Neural cell (in vitro differentiated cells): Measurements from ENCODE around the gene MAP3K5. TPM values are rescaled to one million over a fixed set of nuclear protein-coding genes. Genes with fewer than 3 reads are reported as not detected.

Experiments
- H2AFZ ChIP-seq: fragments of 200-600, 300-800 bp; sonication (generic), shearing (Covaris generic); 2 replicates; pipeline ENCODE4 v1.6.0; 2014; ENCODE audit warnings: low read depth, mild to moderate bottlenecking, antibody characterized with exemption, low read length, moderate library complexity
- H3F3A ChIP-seq: fragments of 200-600 bp; shearing (Covaris generic); 2 replicates; pipeline ENCODE4 v1.6.1; 2016; ENCODE audit warnings: mild to moderate bottlenecking, moderate library complexity, mixed read lengths, antibody characterized with exemption, low read length; ENCODE audit not compliant: insufficient read depth, poor library complexity, severe bottlenecking
- H3K27ac ChIP-seq: fragments of 200-600, 300-800 bp; sonication (generic), shearing (Covaris generic); 2 replicates; pipeline ENCODE4 v1.5.1; 2014; ENCODE audit warnings: mild to moderate bottlenecking, low read length, moderate library complexity
- H3K27me3 ChIP-seq: fragments of 300-800, 200-600 bp; sonication (generic), shearing (Covaris generic); 2 replicates; pipeline ENCODE4 v1.6.0; 2014; ENCODE audit warnings: mild to moderate bottlenecking, low read depth, low read length, moderate library complexity; ENCODE audit not compliant: insufficient read depth
- H3K36me3 ChIP-seq: fragments of 300-800, 200-600 bp; sonication (generic), shearing (Covaris generic); 2 replicates; pipeline ENCODE4 v1.5.1; 2014; ENCODE audit warnings: mild to moderate bottlenecking, antibody characterized with exemption, low read length, moderate library complexity; ENCODE audit not compliant: insufficient read depth
- H3K4me2 ChIP-seq: fragments of 300-800, 200-600 bp; sonication (generic), shearing (Covaris generic); 2 replicates; pipeline ENCODE4 v1.6.0; 2014; ENCODE audit warnings: mild to moderate bottlenecking, low read length
- H3K4me3 ChIP-seq: fragments of 300-800, 200-600 bp; sonication (generic), shearing (Covaris generic); 2 replicates; pipeline ENCODE4 v1.5.1; 2014; ENCODE audit warnings: mild to moderate bottlenecking, low read length, moderate library complexity
- H3K79me2 ChIP-seq: fragments of 200-600 bp; shearing (Covaris generic); replicated peaks from 2 replicates; pipeline ENCODE4 v1.6.0; 2014; ENCODE audit warnings: mild to moderate bottlenecking, low read length, moderate library complexity; ENCODE audit not compliant: insufficient read depth
- H3K9ac ChIP-seq: fragments of 300-800, 200-600 bp; sonication (generic), shearing (Covaris generic); 2 replicates; pipeline ENCODE4 v1.6.1; 2016; ENCODE audit warnings: mild to moderate bottlenecking, low read length, mixed read lengths
- H3K9me2 ChIP-seq: fragments of 200-600 bp; shearing (Covaris generic); 2 replicates; pipeline ENCODE4 v1.6.1; 2016; ENCODE audit warnings: mild to moderate bottlenecking, low read length, mixed read lengths; ENCODE audit not compliant: insufficient read depth
- H3K9me3 ChIP-seq: fragments of 200-600, 300-800 bp; sonication (generic), shearing (Covaris generic); 2 replicates; pipeline ENCODE4 v1.6.1; 2016; ENCODE audit warnings: mild to moderate bottlenecking, mixed run types, low read length, moderate library complexity, mixed read lengths
- H4K20me1 ChIP-seq: fragments of 200-600 bp; shearing (Covaris generic); 2 replicates; pipeline ENCODE4 v1.6.1; 2016; ENCODE audit warnings: mild to moderate bottlenecking, mixed run types; ENCODE audit not compliant: insufficient read depth
- CTCF ChIP-seq: fragments of 450-650 bp; IDR thresholded peaks from 2 replicates; pipeline ENCODE4 v1.5.1; 2014; ENCODE audit warnings: antibody characterized with exemption, mild to moderate bottlenecking, moderate library complexity; ENCODE audit not compliant: poor library complexity, severe bottlenecking
- EP300 ChIP-seq: fragments of 450-650 bp; conservative IDR thresholded peaks from 2 replicates; pipeline ENCODE4 v1.6.1; 2014; ENCODE audit warnings: antibody characterized with exemption, mild to moderate bottlenecking, moderate library complexity; ENCODE audit not compliant: poor library complexity, severe bottlenecking
- EZH2 ChIP-seq: fragments of 200-600, 300-800 bp; shearing (Covaris generic), sonication (generic); IDR thresholded peaks from 2 replicates; pipeline ENCODE4 v1.6.1; 2014; ENCODE audit warnings: antibody characterized with exemption, low read length, borderline replicate concordance, mild to moderate bottlenecking; ENCODE audit not compliant: insufficient read depth, poor library complexity, severe bottlenecking
- MXI1 ChIP-seq: fragments of 450-650 bp; conservative IDR thresholded peaks from 2 replicates; pipeline ENCODE4 v1.6.1; 2014; ENCODE audit warnings: antibody characterized with exemption, mild to moderate bottlenecking; ENCODE audit not compliant: poor library complexity, severe bottlenecking
- POLR2AphosphoS5 ChIP-seq: IDR thresholded peaks from 2 replicates; pipeline ENCODE4 v1.6.1; 2012
- RAD21 ChIP-seq: fragments of 450-650 bp; conservative IDR thresholded peaks from 2 replicates; pipeline ENCODE4 v1.6.1; 2014; ENCODE audit warnings: antibody characterized with exemption, mild to moderate bottlenecking, moderate library complexity
- REST ChIP-seq: IDR thresholded peaks from 2 replicates; pipeline ENCODE4 v1.6.1; 2012; ENCODE audit warnings: borderline replicate concordance
- SMC3 ChIP-seq: fragments of 450-650 bp; conservative IDR thresholded peaks from 2 replicates; pipeline ENCODE4 v1.6.1; 2014; ENCODE audit warnings: antibody characterized with exemption, mild to moderate bottlenecking, moderate library complexity; ENCODE audit not compliant: poor library complexity
- TAF1 ChIP-seq: IDR thresholded peaks from 2 replicates; pipeline ENCODE4 v1.6.1; 2012; ENCODE audit warnings: low read depth
- polyA plus RNA-seq: library from polyadenylated mRNA; depleted of rRNA; stranded (reverse); fragments of >200 nt; gene quantifications from 2 replicates; pipeline ENCODE4 v1.2.3, GENCODE V29; 2014

The MAP3K5 gene
- polyA plus RNA-seq, 1 donor from 2014 or later: 2.0 TPM

- Histone ChIP-seq H3K4me3 (no peak overlapping the region), H3K9ac (no peak overlapping the region), H3K27me3 (no peaks in the 10 kb centered on the region), H2AFZ (no peak overlapping the region), H3K36me3 (no peaks in the 10 kb centered on the region), H3K4me2 (no peak overlapping the region), H3K79me2 (no peaks in the 10 kb centered on the region), H3K9me2 (no peaks in the 10 kb centered on the region), H3F3A (no peaks in the 10 kb centered on the region), H4K20me1 (no peaks in the 10 kb centered on the region), H3K9me3 (no peaks in the 10 kb centered on the region), H3K27ac (no peak overlapping the region)
- no peak for TF ChIP-seq EP300
- TF ChIP-seq POLR2AphosphoS5: no peak
- TF ChIP-seq SMC3: no peak
- no peak for TF ChIP-seq REST
- TF ChIP-seq RAD21: no peak
- no peak for TF ChIP-seq CTCF
- TF ChIP-seq MXI1: no peak
- TF ChIP-seq EZH2: no peak
Observed at GRCh38 chr6:136777651-136778050, 14.6 kb downstream of the MAP3K5 start.

- no peak for TF ChIP-seq MXI1
- no peak for TF ChIP-seq SMC3
- TF ChIP-seq REST: no peak
- TF ChIP-seq EZH2: no peak
- TF ChIP-seq POLR2AphosphoS5: no peak
- no peak for TF ChIP-seq CTCF
- no peak for TF ChIP-seq EP300
- TF ChIP-seq TAF1: no peak
- no peak for TF ChIP-seq RAD21
- Histone ChIP-seq H4K20me1 (no peaks in the 10 kb centered on the region), H3K36me3 (no peaks in the 10 kb centered on the region), H3K4me3 (no peak overlapping the region), H3K27me3 (no peaks in the 10 kb centered on the region), H3K9me3 (no peaks in the 10 kb centered on the region), H3K79me2 (no peaks in the 10 kb centered on the region), H2AFZ (no peak overlapping the region), H3K9me2 (no peaks in the 10 kb centered on the region), H3K9ac (no peak overlapping the region), H3K4me2 (no peak overlapping the region), H3K27ac (no peak overlapping the region), H3F3A (no peaks in the 10 kb centered on the region)
Observed at GRCh38 chr6:136775548-136775947, 16.7 kb downstream of the MAP3K5 start.
